H1 (cell line): ENCODE measurements around the gene REG1A. TPM values are rescaled to one million over a fixed set of nuclear protein-coding genes. Genes with fewer than 3 reads are reported as not detected.

ENCODE experiments used
- USF2 ChIP-seq: IDR thresholded peaks from 2 replicates; pipeline ENCODE4 v1.6.1; 2011; ENCODE audit warnings: low read length, improper control_type of control experiment
- polyA plus RNA-seq, 7 experiments: library from polyadenylated mRNA; depleted of rRNA in 3 of 7; stranded (reverse) in 5 of 7; unstranded in 2 of 7; fragments of >200 nt in 5 of 7; fragments of 200-250 nt in 2 of 7; gene quantifications; 1 replicate in 5 of 7; 2 replicates in 1 of 7; 4 replicates in 1 of 7; pipeline versions ENCODE4 v1.2.1 to v1.2.3, GENCODE V29; 2011 to 2013; ENCODE audit warnings: missing spikeins in 2 of 7, mixed read lengths in 2 of 7
- total RNA-seq: library from RNA; stranded (reverse); fragmentation: NEBNext Ultra II Directional; extraction: Animal tissue kit (Norgen Biotek cat#: 25700); gene quantifications from 2 replicates; pipeline ENCODE4 v1.2.1, GENCODE V29; 2021

REG1A gene
- total and polyA plus RNA-seq, 2 of the 8 experiments (the other 6 are each of a cell fraction or from before 2014, with no cell fraction given): not detected

GRCh38 chr2:79084495-79085135 is 35.7 kb upstream of the REG1A start (continued):
- no peak for TF ChIP-seq USF2
